Endothelial cell of umbilical vein (primary cell): ENCODE results near the gene FRK.

Experiments used
- CTCF ChIP-seq, 2 donors: IDR thresholded peaks; 1 replicate in 1 of 2; 2 replicates in 1 of 2; pipeline ENCODE4 v1.5.1; 2011; ENCODE audit warnings: low read length in 2 of 2, mild to moderate bottlenecking in 2 of 2, moderate library complexity in 2 of 2, control low read depth in 1 of 2, inconsistent platforms in 1 of 2, low read depth in 1 of 2; ENCODE audit not compliant: insufficient read depth in 1 of 2; ENCODE audit errors: extremely low read depth in 1 of 2
- EZH2 ChIP-seq: IDR thresholded peaks from 2 replicates; pipeline ENCODE4 v1.6.1; 2012; ENCODE audit warnings: borderline replicate concordance, low read depth, mild to moderate bottlenecking, moderate library complexity, low read length, inconsistent platforms; ENCODE audit not compliant: severe bottlenecking
- POLR2A ChIP-seq: IDR thresholded peaks from 2 replicates; pipeline ENCODE4 v1.6.1; 2012; ENCODE audit warnings: low read depth, mild to moderate bottlenecking, control low read depth, low read length
- POLR2AphosphoS5 ChIP-seq: IDR thresholded peaks from 2 replicates; pipeline ENCODE4 v1.6.1; 2012; ENCODE audit warnings: low read depth, mild to moderate bottlenecking, control low read depth, low read length, moderate library complexity; ENCODE audit not compliant: insufficient read depth
- TF ChIP-seq, protein P1 (sequence below): IDR thresholded peaks from 2 replicates; pipeline ENCODE4 v1.6.1; 2011; ENCODE audit not compliant: insufficient read depth, insufficient read length

GRCh38 chr6:115896538-115897129 lies 164.1 kb downstream of the FRK start:
- TF ChIP-seq POLR2AphosphoS5: no peak
- TF ChIP-seq POLR2A: no peak
- TF ChIP-seq CTCF (IDR thresholded peaks at IDR 0.05; ENCODE audit: extremely low read depth in 1 of 2, insufficient read depth in 1 of 2, low read depth in 1 of 2, low read length in 2 of 2): peak; percentile 47 to 55
- TF ChIP-seq EZH2: no peak
- TF ChIP-seq, protein P1, sequence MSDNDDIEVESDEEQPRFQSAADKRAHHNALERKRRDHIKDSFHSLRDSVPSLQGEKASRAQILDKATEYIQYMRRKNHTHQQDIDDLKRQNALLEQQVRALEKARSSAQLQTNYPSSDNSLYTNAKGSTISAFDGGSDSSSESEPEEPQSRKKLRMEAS: no peak
